ENCODE measurements around the gene CHST5. TPM values are rescaled to one million over a fixed set of nuclear protein-coding genes. Genes with fewer than 3 reads are reported as not detected.
A peak's percentile ranks its signal among the peaks of the same experiment; 100 is the strongest.

CHST5 gene
- polyA plus RNA-seq, 1 donor (not counting 4 experiments of a cell fraction or from before 2014, with no cell fraction given) = 0.12 TPM

GRCh38 chr16:75566040-75566757 is 30.3 kb upstream of the CHST5 start, which contains the start of gene GABARAPL2:
Gene GABARAPL2, plus strand, starts transcription at chr16:75566379. Its CDS starts 108 bp downstream, at chr16:75566487.
- dilution Hi-C loops (cut with MboI; ENCODE audit: extremely low pct_ligation_motif_present, low sequenced_read_pairs) = no loop called here
- Histone ChIP-seq H3K36me3 (ENCODE audit: control insufficient read depth in 2 of 2, extremely low read depth in 1 of 2, insufficient read depth in 2 of 2, low read length in 2 of 2) (peaks cover 8 to 26% of the 10 kb centered on the region in 2 experiments), H3K27me3 (ENCODE audit: control insufficient read depth, extremely low read depth, insufficient read depth, low read length) (no peaks in the 10 kb centered on the region), H3K27ac (ENCODE audit: control insufficient read depth, insufficient read depth, low read length) (peak within 1 kb of the TSS; percentile 91), H3K9me3 (ENCODE audit: control insufficient read depth, low read depth, low read length) (no peaks in the 10 kb centered on the region), H3K4me1 (ENCODE audit: control insufficient read depth, extremely low read depth, insufficient read depth, low read length) (peaks cover 21% of the 10 kb centered on the region), H2AFZ (ENCODE audit: control insufficient read depth, low read length) (peak within 1 kb of the TSS; percentile 98), H3K9ac (ENCODE audit: control insufficient read depth, extremely low read depth, insufficient read depth, low read length) (peak within 1 kb of the TSS; percentile 88), H3K9me1 (ENCODE audit: control insufficient read depth, extremely low read depth, insufficient read depth, low read length) (no peaks in the 10 kb centered on the region), H3K4me2 (ENCODE audit: control insufficient read depth, extremely low read depth, insufficient read depth, low read depth, low read length) (peak within 1 kb of the TSS; percentile 96), H3K79me2 (ENCODE audit: control insufficient read depth, insufficient read depth, low read length) (peaks cover 20% of the 10 kb centered on the region), H4K20me1 (ENCODE audit: control insufficient read depth, extremely low read depth, insufficient read depth, low read length) (no peaks in the 10 kb centered on the region), H3K4me3 (ENCODE audit: control insufficient read depth in 2 of 3, extremely low read depth in 1 of 3, insufficient read depth in 2 of 3, low read depth in 1 of 3, low read length in 3 of 3) (peak within 1 kb of the TSS; percentile 91 to 98 (median 92))
- TF ChIP-seq, protein P1, sequence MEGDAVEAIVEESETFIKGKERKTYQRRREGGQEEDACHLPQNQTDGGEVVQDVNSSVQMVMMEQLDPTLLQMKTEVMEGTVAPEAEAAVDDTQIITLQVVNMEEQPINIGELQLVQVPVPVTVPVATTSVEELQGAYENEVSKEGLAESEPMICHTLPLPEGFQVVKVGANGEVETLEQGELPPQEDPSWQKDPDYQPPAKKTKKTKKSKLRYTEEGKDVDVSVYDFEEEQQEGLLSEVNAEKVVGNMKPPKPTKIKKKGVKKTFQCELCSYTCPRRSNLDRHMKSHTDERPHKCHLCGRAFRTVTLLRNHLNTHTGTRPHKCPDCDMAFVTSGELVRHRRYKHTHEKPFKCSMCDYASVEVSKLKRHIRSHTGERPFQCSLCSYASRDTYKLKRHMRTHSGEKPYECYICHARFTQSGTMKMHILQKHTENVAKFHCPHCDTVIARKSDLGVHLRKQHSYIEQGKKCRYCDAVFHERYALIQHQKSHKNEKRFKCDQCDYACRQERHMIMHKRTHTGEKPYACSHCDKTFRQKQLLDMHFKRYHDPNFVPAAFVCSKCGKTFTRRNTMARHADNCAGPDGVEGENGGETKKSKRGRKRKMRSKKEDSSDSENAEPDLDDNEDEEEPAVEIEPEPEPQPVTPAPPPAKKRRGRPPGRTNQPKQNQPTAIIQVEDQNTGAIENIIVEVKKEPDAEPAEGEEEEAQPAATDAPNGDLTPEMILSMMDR (optimal IDR thresholded peaks at IDR 0.05 in 1 of 3, IDR thresholded peaks at IDR 0.05 in 1 of 3, conservative IDR thresholded peaks at IDR 0.05 in 1 of 3; ENCODE audit: extremely low read depth in 1 of 3, insufficient read depth in 2 of 3, low read length in 3 of 3) = no peak
- no peak for TF ChIP-seq EZH2 (IDR thresholded peaks at IDR 0.05; ENCODE audit: low read length)
- no peak for DNase-seq (ENCODE audit: low read depth, low spot score)
- FAIRE-seq = no peak

- DNase-seq (ENCODE audit: low read depth, low spot score) (no peak), FAIRE-seq (no peak)
- Histone ChIP-seq H2AFZ (ENCODE audit: control insufficient read depth, low read length) (peak overlapping the region; percentile 98), H3K79me2 (ENCODE audit: control insufficient read depth, insufficient read depth, low read length) (peaks cover 20% of the 10 kb centered on the region), H3K9ac (ENCODE audit: control insufficient read depth, extremely low read depth, insufficient read depth, low read length) (peak overlapping the region; percentile 88), H3K4me1 (ENCODE audit: control insufficient read depth, extremely low read depth, insufficient read depth, low read length) (peaks cover 21% of the 10 kb centered on the region), H3K27ac (ENCODE audit: control insufficient read depth, insufficient read depth, low read length) (peak overlapping the region; percentile 91), H3K36me3 (ENCODE audit: control insufficient read depth in 2 of 2, extremely low read depth in 1 of 2, insufficient read depth in 2 of 2, low read length in 2 of 2) (peaks cover 8 to 26% of the 10 kb centered on the region in 2 experiments), H4K20me1 (ENCODE audit: control insufficient read depth, extremely low read depth, insufficient read depth, low read length) (no peaks in the 10 kb centered on the region), H3K4me2 (ENCODE audit: control insufficient read depth, extremely low read depth, insufficient read depth, low read depth, low read length) (peak overlapping the region; percentile 96), H3K9me3 (ENCODE audit: control insufficient read depth, low read depth, low read length) (no peaks in the 10 kb centered on the region), H3K4me3 (ENCODE audit: control insufficient read depth in 2 of 3, extremely low read depth in 1 of 3, insufficient read depth in 2 of 3, low read depth in 1 of 3, low read length in 3 of 3) (peak overlapping the region; percentile 91 to 98 (median 92)), H3K9me1 (ENCODE audit: control insufficient read depth, extremely low read depth, insufficient read depth, low read length) (no peaks in the 10 kb centered on the region), H3K27me3 (ENCODE audit: control insufficient read depth, extremely low read depth, insufficient read depth, low read length) (no peaks in the 10 kb centered on the region)
- dilution Hi-C loops (cut with MboI; ENCODE audit: extremely low pct_ligation_motif_present, low sequenced_read_pairs) = no loop called here
- no peak for TF ChIP-seq EZH2 (IDR thresholded peaks at IDR 0.05; ENCODE audit: low read length)
- TF ChIP-seq, protein P1 (optimal IDR thresholded peaks at IDR 0.05 in 1 of 3, IDR thresholded peaks at IDR 0.05 in 1 of 3, conservative IDR thresholded peaks at IDR 0.05 in 1 of 3; ENCODE audit: extremely low read depth in 1 of 3, insufficient read depth in 2 of 3, low read length in 3 of 3) = no peak
Observed at GRCh38 chr16:75565640-75566039, 29.7 kb upstream of the CHST5 start.
